ENCODE measurements around the gene PLXNA4.

- TF ChIP-seq POLR2AphosphoS5 (IDR thresholded peaks at IDR 0.05; ENCODE audit: low read depth, low read length) (no peak), POLR2A (IDR thresholded peaks at IDR 0.05; ENCODE audit: low read depth, low read length) (no peak), SPI1 (IDR thresholded peaks at IDR 0.05; ENCODE audit: low read depth, low read length) (no peak), PAX5 (IDR thresholded peaks at IDR 0.05; ENCODE audit: insufficient read depth, low read length, severe bottlenecking) (no peak), TAF1 (IDR thresholded peaks at IDR 0.05; ENCODE audit: low read depth, low read length) (no peak)
Observed at GRCh38 chr7:132226957-132227290, 349.3 kb downstream of the PLXNA4 start.
